H1 (cell line): ENCODE results near the gene CRHR1.

Experiments
- ATF3 ChIP-seq: IDR thresholded peaks from 2 replicates; pipeline ENCODE4 v1.6.1; 2011; ENCODE audit warnings: low read depth, mild to moderate bottlenecking, low read length; ENCODE audit not compliant: insufficient read depth
- CREB1 ChIP-seq: IDR thresholded peaks from 2 replicates; pipeline ENCODE4 v1.6.1; 2012; ENCODE audit warnings: inconsistent platforms
- CTCF ChIP-seq, 3 experiments: IDR thresholded peaks; 1 replicate in 2 of 3; 2 replicates in 1 of 3; pipeline versions ENCODE4 v1.5.1 to v1.6.1; 2011; ENCODE audit warnings: low read length in 3 of 3, mild to moderate bottlenecking in 3 of 3, inconsistent platforms in 2 of 3, low read depth in 1 of 3, moderate library complexity in 1 of 3; ENCODE audit not compliant: insufficient read depth in 1 of 3; ENCODE audit errors: control extremely low read depth in 1 of 3
- MAX ChIP-seq: IDR thresholded peaks from 2 replicates; pipeline ENCODE4 v1.6.1; 2012; ENCODE audit warnings: inconsistent platforms
- TAF7 ChIP-seq: optimal IDR thresholded peaks from 2 replicates; pipeline ENCODE3; 2011; ENCODE audit warnings: low read depth, mild to moderate bottlenecking, inconsistent platforms, low read length, moderate library complexity, borderline replicate concordance

GRCh38 chr17:45826919-45827588 lies 42.9 kb downstream of the CRHR1 start:
- no peak for TF ChIP-seq CTCF (IDR thresholded peaks at IDR 0.05; ENCODE audit: control extremely low read depth in 1 of 3, insufficient read depth in 1 of 3, low read depth in 1 of 3, low read length in 3 of 3)
- TF ChIP-seq ATF3, result no peak
- no peak for TF ChIP-seq MAX
- no peak for TF ChIP-seq CREB1
- TF ChIP-seq TAF7, result no peak
